GM19099 (cell line): ENCODE results near the gene BLVRA.
A peak's percentile ranks its signal among the peaks of the same experiment; 100 is the strongest.

Source experiments
- POLR2A ChIP-seq: IDR thresholded peaks from 3 replicates; pipeline ENCODE4 v1.6.1; 2011; ENCODE audit warnings: low read depth; ENCODE audit not compliant: insufficient read length; ENCODE audit errors: extremely low read depth

The BLVRA gene

GRCh38 chr7:43758029-43758821 lies at the start of gene BLVRA:
TSS of gene BLVRA (plus strand) at chr7:43758680. CDS start at chr7:43771159, 12,479 bp downstream.
- peak; percentile 58 for TF ChIP-seq POLR2A

GRCh38 chr7:43711503-43711902 lies 47.0 kb upstream of the BLVRA start:
- no peak for TF ChIP-seq POLR2A

GRCh38 chr7:43716598-43716997 lies 41.9 kb upstream of the BLVRA start:
- TF ChIP-seq POLR2A = no peak

GRCh38 chr7:43721193-43721806 lies 37.2 kb upstream of the BLVRA start:
- TF ChIP-seq POLR2A = no peak

GRCh38 chr7:43723007-43723341 lies 35.5 kb upstream of the BLVRA start:
- no peak for TF ChIP-seq POLR2A

- no peak for TF ChIP-seq POLR2A
Observed at GRCh38 chr7:43725251-43725650, 33.2 kb upstream of the BLVRA start.

- no peak for TF ChIP-seq POLR2A
Observed at GRCh38 chr7:43726466-43726865, 32.0 kb upstream of the BLVRA start.

- no peak for TF ChIP-seq POLR2A
Observed at GRCh38 chr7:43727003-43727402, 31.5 kb upstream of the BLVRA start.

GRCh38 chr7:43727494-43727893 lies 31.0 kb upstream of the BLVRA start:
- TF ChIP-seq POLR2A = no peak

- TF ChIP-seq POLR2A = peak; percentile 88
Observed at GRCh38 chr7:43729214-43729923, 29.1 kb upstream of the BLVRA start, which contains the start of gene COA1. TSS of gene COA1 (minus strand) at chr7:43729523. CDS start at chr7:43648614, 80,909 bp downstream.

GRCh38 chr7:43729924-43730248 lies 28.6 kb upstream of the BLVRA start:
- TF ChIP-seq POLR2A = no peak

GRCh38 chr7:43735403-43735801 lies 23.1 kb upstream of the BLVRA start:
- TF ChIP-seq POLR2A = no peak

- TF ChIP-seq POLR2A = no peak
Observed at GRCh38 chr7:43735802-43736603, 22.5 kb upstream of the BLVRA start.

GRCh38 chr7:43737467-43738127 lies 20.9 kb upstream of the BLVRA start:
- no peak for TF ChIP-seq POLR2A

- TF ChIP-seq POLR2A = no peak
Observed at GRCh38 chr7:43742692-43743091, 15.8 kb upstream of the BLVRA start.
